IMR-90 (cell line): ENCODE measurements around the gene RAPH1. TPM values are rescaled to one million over a fixed set of nuclear protein-coding genes. Genes with fewer than 3 reads are reported as not detected.

ENCODE experiments used
- ATAC-seq: fragments of 200-7000 bp; cut with Tn5 transposase; 2 replicates; pipeline ENCODE4 v1.9.1; 2020; ENCODE audit warnings: low read depth, mild to moderate bottlenecking, moderate library complexity
- BruUV-seq: library from RNA; stranded (reverse); fragments of 400-500 nt; replicated peaks from 2 replicates; lab custom pipeline; 2021; lab: Mats Ljungman, UMichigan
- CTCF ChIA-PET: fragments of 300-600 bp; formaldehyde crosslinking; extraction: SDS; loops from one replicate; lab custom pipeline; 2021; ENCODE audit warnings: antibody characterized with exemption; lab: Yijun Ruan, JAX
- POLR2A ChIA-PET: fragments of 300-600 bp; sonication (Branson Sonifier 250); formaldehyde crosslinking; loops from one replicate; lab custom pipeline; 2022; ENCODE audit warnings: antibody characterized with exemption; ENCODE audit not compliant: unreplicated experiment; lab: Charles Lee
- DNase-seq: peaks from one replicate; pipeline ENCODE4 v3.0.0; 2013
- H2AFZ ChIP-seq: replicated peaks from 2 replicates; pipeline ENCODE3; 2013; ENCODE audit warnings: low read length, mild to moderate bottlenecking; ENCODE audit not compliant: poor library complexity
- H2AK5ac ChIP-seq: 2 replicates; pipeline ENCODE4 v1.6.1; 2013; ENCODE audit warnings: low read depth, low read length, inconsistent platforms
- H2AK9ac ChIP-seq: replicated peaks from 2 replicates; pipeline ENCODE3; 2013; ENCODE audit warnings: mild to moderate bottlenecking, low read depth, low read length, moderate library complexity; ENCODE audit not compliant: poor library complexity
- H2BK120ac ChIP-seq: 2 replicates; pipeline ENCODE4 v1.6.1; 2013; ENCODE audit warnings: low read depth, low read length, inconsistent platforms
- H2BK15ac ChIP-seq: 3 replicates; pipeline ENCODE4 v1.6.1; 2013; ENCODE audit warnings: low read depth, low read length, inconsistent platforms
- H2BK20ac ChIP-seq: 2 replicates; pipeline ENCODE4 v1.6.1; 2013; ENCODE audit warnings: low read depth, mild to moderate bottlenecking, inconsistent platforms, low read length, moderate library complexity
- H2BK5ac ChIP-seq: 2 replicates; pipeline ENCODE4 v1.6.1; 2013; ENCODE audit warnings: mild to moderate bottlenecking, low read depth, low read length, inconsistent platforms; ENCODE audit not compliant: poor library complexity, severe bottlenecking
- H3K14ac ChIP-seq: replicated peaks from 2 replicates; pipeline ENCODE4 v1.6.1; 2013; ENCODE audit warnings: low read depth, low read length, inconsistent platforms
- H3K18ac ChIP-seq: 2 replicates; pipeline ENCODE4 v1.6.1; 2013; ENCODE audit warnings: low read depth, low read length, control low read depth
- H3K23ac ChIP-seq: 2 replicates; pipeline ENCODE4 v1.6.1; 2013; ENCODE audit warnings: low read depth, low read length, inconsistent platforms
- H3K27ac ChIP-seq: 2 replicates; pipeline ENCODE4 v1.5.1; 2013; ENCODE audit warnings: mild to moderate bottlenecking, control low read depth, low read length; ENCODE audit not compliant: insufficient read depth
- H3K27me3 ChIP-seq: 2 replicates; pipeline ENCODE4 v1.6.1; 2013; ENCODE audit warnings: low read length; ENCODE audit not compliant: control insufficient read depth, insufficient read depth
- H3K36me3 ChIP-seq: 2 replicates; pipeline ENCODE4 v1.6.1; 2013; ENCODE audit warnings: low read length, mixed read lengths; ENCODE audit not compliant: control insufficient read depth, insufficient read depth
- H3K4ac ChIP-seq: 2 replicates; pipeline ENCODE4 v1.6.1; 2013; ENCODE audit warnings: low read depth, low read length, inconsistent platforms
- H3K4me1 ChIP-seq: 2 replicates; pipeline ENCODE4 v1.6.1; 2013; ENCODE audit warnings: low read length, mixed read lengths; ENCODE audit not compliant: control insufficient read depth, insufficient read depth
- H3K4me2 ChIP-seq: 2 replicates; pipeline ENCODE4 v1.6.1; 2013; ENCODE audit warnings: low read depth, mild to moderate bottlenecking, control low read depth, low read length, moderate library complexity
- H3K4me3 ChIP-seq: 2 replicates; pipeline ENCODE4 v1.5.1; 2013; ENCODE audit warnings: low read depth, mild to moderate bottlenecking, control low read depth, low read length, moderate library complexity; ENCODE audit not compliant: insufficient read depth
- H3K56ac ChIP-seq: 2 replicates; pipeline ENCODE4 v1.6.1; 2013; ENCODE audit warnings: low read length, inconsistent platforms; ENCODE audit not compliant: insufficient read depth; ENCODE audit errors: extremely low read depth
- H3K79me1 ChIP-seq, 2 experiments: 2 replicates each; pipeline ENCODE4 v1.6.1; 2013; ENCODE audit warnings: low read length in 2 of 2, inconsistent platforms in 1 of 2, low read depth in 1 of 2
- H3K9ac ChIP-seq: 2 replicates; pipeline ENCODE4 v1.6.1; 2013; ENCODE audit warnings: low read depth, low read length, control low read depth
- H3K9me1 ChIP-seq: 2 replicates; pipeline ENCODE4 v1.6.1; 2013; ENCODE audit warnings: low read length, inconsistent platforms; ENCODE audit not compliant: insufficient read depth
- H3K9me3 ChIP-seq: 2 replicates; pipeline ENCODE4 v1.6.1; 2013; ENCODE audit warnings: low read length; ENCODE audit not compliant: control insufficient read depth, insufficient read depth
- H4K20me1 ChIP-seq: 2 replicates; pipeline ENCODE4 v1.6.1; 2013; ENCODE audit warnings: low read length, inconsistent platforms; ENCODE audit not compliant: insufficient read depth
- H4K5ac ChIP-seq: 2 replicates; pipeline ENCODE4 v1.6.1; 2013; ENCODE audit warnings: mild to moderate bottlenecking, low read depth, low read length, control low read depth
- H4K8ac ChIP-seq, 2 experiments: 2 replicates each; pipeline ENCODE4 v1.6.1; 2013; ENCODE audit warnings: low read depth in 2 of 2, low read length in 2 of 2, control low read depth in 1 of 2, inconsistent platforms in 1 of 2
- H4K91ac ChIP-seq: 2 replicates; pipeline ENCODE4 v1.6.1; 2013; ENCODE audit warnings: low read depth, low read length, inconsistent platforms; ENCODE audit not compliant: insufficient read depth
- BHLHE40 ChIP-seq: fragments of 150-350 bp; IDR thresholded peaks from 2 replicates; pipeline ENCODE4 v1.6.1; 2016; ENCODE audit warnings: mild to moderate bottlenecking, low read depth, low read length
- CTCF ChIP-seq: conservative IDR thresholded peaks from 2 replicates; pipeline ENCODE4 v1.5.1; 2012; ENCODE audit warnings: mild to moderate bottlenecking, low read depth, low read length, improper control_type of control experiment
- WGBS, 2 experiments: methylation state at CpG; one replicate each; pipeline versions ENCODE4 v1.1.5 to v1.1.7; 2013; ENCODE audit warnings: missing lambda C conversion rate in 2 of 2; ENCODE audit not compliant: insufficient read length in 1 of 2; ENCODE audit errors: extremely low coverage in 2 of 2; 5-methylcytosine and 5-hydroxymethylcytosine counted together
- dilution Hi-C: fragments of 300-500 bp; cut with HindIII; formaldehyde crosslinking; loops from one replicate; pipeline ENCODE4 v1.14.3; 2018; ENCODE audit warnings: low sequenced_read_pairs; ENCODE audit not compliant: unreplicated experiment
- in situ Hi-C: fragments of 300-500 bp; cut with MboI; formaldehyde crosslinking; loops from 3 replicates; pipeline ENCODE4 v1.14.3; 2019; ENCODE audit warnings: low sequenced_read_pairs, inconsistent platforms, mixed read lengths
- intact Hi-C: fragments of 100-400 bp; cut with micrococcal nuclease; formaldehyde crosslinking; loops from 2 replicates; pipeline ENCODE4 v1.10.0; 2022
- polyA plus RNA-seq, 3 experiments: library from polyadenylated mRNA; depleted of rRNA; stranded (reverse); fragments of >200 nt; gene quantifications; 2 replicates each; pipeline ENCODE4 v1.2.3, GENCODE V29; 2012; ENCODE audit warnings: low replicate concordance in 1 of 3
- total RNA-seq: library from RNA; depleted of rRNA; stranded (reverse); fragments of >200 nt; gene quantifications from 2 replicates; pipeline ENCODE4 v1.2.3, GENCODE V29; 2012

RAPH1 gene
- total and polyA plus RNA-seq, 2 of the 4 experiments (the other 2 are of a cell fraction): 7.5 to 15.1 TPM

GRCh38 chr2:203396667-203397066 lies 138.4 kb downstream of the RAPH1 start:
- Histone ChIP-seq H2AK9ac (no peak overlapping the region), H3K4ac (no peak overlapping the region), H4K91ac (no peak overlapping the region), H3K4me1 (peaks cover 8% of the 10 kb centered on the region), H3K36me3 (peaks cover 10% of the 10 kb centered on the region), H2AK5ac (no peak overlapping the region; the same call in 1 of the 2 replicates), H3K4me2 (no peak overlapping the region), H2BK5ac (peak overlapping the region; percentile 57), H3K4me3 (no peak overlapping the region), H4K8ac (no peak overlapping the region), H3K9ac (no peak overlapping the region), H3K9me1 (peaks cover 5% of the 10 kb centered on the region; the same call in 1 of the 2 replicates), H2AFZ (no peak overlapping the region), H3K23ac (no peak overlapping the region), H3K27ac (no peak overlapping the region), H3K18ac (no peak overlapping the region), H3K56ac (no peak overlapping the region), H2BK120ac (no peak overlapping the region), H4K20me1 (no peaks in the 10 kb centered on the region), H2BK15ac (no peak overlapping the region), H4K5ac (no peak overlapping the region), H2BK20ac (no peak overlapping the region), H3K14ac (no peak overlapping the region), H3K79me1 (peaks cover 4 to 18% of the 10 kb centered on the region in 2 experiments; a peak in 3 of 4 replicates), H3K9me3 (no peaks in the 10 kb centered on the region), H3K27me3 (no peaks in the 10 kb centered on the region)
- 0 out of 2 replicates have a peak, but pooled peaks have one; percentile 10 for TF ChIP-seq CTCF
- TF ChIP-seq BHLHE40: no peak
- dilution Hi-C loops (no loop called here), in situ Hi-C loops (no loop called here), intact Hi-C loops (no loop called here)
- no TSS peak for BruUV-seq
- POLR2A ChIA-PET: no interaction called here
- DNase-seq (no peak), ATAC-seq (no peak)
- CTCF ChIA-PET: interaction anchor here (1.7 kb wide), 1 partner anchor 8 kb away, joined by 3 read pairs; no protein-coding TSS in a partner anchor
- no CpG with 5 or more reads among the region's 1 CpG for WGBS, 2 experiments
